Fibroblast of skin of left biceps (primary cell): ENCODE data around the gene POU3F1.
"Not testable (repeated sequence)": the region's sequence is repeated elsewhere in the genome, so short reads cannot be mapped to it uniquely, and the experiment has no call there.

ENCODE experiments used
- DNase-seq, 2 experiments: peaks; one replicate each; pipeline ENCODE4 v3.0.0-alpha.2; 2013; ENCODE audit warnings: low read depth in 2 of 2

The POU3F1 gene

DNA sequence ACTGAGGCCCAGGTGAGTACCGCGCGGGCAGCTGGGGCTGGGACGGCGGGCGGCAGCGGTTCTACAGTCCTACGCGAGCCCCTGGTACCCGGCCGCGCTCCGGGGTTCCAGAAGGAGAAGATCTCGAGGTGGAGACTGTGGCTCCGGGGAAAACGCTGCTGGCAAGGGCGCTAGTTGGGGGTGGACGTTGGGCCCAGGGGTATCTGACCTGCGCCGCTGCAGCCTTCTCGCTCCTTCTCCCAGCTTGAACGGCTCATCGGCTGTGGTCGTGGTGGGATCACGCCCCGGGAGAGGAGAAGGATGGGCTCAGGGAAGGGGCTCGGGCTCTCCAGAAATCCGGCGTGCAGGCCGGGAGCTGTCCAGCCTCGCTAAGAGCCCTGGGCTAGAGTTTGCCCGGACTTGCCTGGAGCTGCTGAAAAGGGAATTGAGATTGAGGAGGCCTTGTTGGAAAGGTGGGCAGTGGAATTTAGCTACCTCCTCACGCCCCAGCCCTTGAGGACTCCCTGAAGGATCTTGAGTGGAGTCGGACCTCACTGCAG, 1.1 kb upstream of the POU3F1 start:
- DNase-seq, result no peak

DNA sequence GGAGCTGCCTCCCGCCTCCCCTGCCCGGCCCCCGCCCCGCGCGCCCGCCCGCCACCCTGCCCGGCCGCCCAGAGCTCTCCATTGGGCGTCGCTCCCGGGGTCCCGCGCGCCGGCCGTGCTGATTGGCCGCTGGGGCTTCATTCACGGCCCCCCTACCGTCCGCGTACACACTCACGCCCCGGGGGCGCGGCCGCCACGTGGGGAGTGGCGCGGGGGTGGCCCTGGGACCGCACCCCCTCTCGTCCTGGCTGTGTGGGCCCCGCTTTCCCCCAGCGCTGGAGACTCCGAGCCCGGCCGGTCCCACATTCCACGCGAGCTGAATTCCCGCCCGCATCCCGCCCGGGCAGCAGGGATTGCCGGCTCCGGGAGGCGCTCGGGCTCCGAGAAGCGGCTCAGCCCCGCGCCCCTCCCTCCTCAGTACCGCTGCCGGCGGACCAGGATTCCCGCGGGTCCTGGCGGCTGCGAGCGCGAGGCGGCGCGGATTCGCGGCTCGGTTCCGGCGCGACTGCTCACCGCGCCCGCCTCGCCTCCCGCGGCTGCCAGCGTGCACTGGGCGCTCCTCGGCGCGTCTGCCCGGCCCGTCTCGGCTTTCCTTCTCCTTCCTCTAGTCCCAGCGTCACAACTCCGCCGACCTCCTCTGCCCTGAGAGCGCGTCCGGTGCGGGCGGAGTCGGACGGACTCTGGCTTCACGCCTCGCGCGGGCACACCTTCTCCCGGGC, 450 bp upstream of the POU3F1 start:
- DNase-seq, result peak; percentile 56

DNA sequence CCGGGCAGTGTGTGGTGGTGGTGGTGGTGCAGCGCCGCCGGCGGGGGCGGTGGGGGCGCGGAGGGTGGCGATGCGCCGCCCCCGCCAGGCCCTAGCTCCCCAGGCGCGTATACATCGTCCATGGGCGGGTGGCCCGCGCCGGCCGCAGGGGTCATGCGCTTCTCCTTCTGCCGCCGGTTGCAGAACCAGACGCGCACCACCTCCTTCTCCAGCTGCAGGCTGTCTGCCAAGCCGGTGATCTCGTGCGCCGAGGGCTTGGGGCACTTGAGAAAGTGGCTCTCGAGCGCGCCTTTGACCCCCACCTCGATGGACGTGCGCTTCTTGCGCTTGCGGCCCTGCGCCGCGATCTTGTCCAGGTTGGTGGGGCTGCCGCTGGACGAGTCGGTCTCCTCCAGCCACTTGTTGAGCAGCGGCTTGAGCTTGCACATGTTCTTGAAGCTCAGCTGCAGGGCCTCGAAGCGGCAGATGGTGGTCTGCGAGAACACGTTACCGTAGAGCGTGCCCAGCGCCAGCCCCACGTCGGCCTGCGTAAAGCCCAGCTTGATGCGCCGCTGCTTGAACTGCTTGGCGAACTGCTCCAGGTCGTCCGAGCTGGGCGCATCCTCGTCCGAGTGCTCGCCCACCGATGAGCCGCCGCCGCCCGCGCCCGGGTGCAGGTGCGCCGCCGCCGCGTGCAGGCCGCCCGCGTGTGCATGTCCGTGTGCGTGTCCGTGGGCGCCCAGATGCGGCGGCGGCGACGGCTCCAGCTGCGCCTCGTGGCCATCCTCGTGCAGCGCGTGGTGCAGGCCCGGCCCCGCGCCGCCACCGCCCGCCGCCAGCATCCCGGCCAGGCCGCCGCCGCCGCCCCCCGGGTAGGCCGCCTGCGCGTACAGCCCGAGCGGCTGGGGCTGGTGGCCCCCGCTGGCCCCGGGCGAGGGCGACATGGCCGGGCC, 926 bp downstream of the POU3F1 start:
- no peak for DNase-seq

DNA sequence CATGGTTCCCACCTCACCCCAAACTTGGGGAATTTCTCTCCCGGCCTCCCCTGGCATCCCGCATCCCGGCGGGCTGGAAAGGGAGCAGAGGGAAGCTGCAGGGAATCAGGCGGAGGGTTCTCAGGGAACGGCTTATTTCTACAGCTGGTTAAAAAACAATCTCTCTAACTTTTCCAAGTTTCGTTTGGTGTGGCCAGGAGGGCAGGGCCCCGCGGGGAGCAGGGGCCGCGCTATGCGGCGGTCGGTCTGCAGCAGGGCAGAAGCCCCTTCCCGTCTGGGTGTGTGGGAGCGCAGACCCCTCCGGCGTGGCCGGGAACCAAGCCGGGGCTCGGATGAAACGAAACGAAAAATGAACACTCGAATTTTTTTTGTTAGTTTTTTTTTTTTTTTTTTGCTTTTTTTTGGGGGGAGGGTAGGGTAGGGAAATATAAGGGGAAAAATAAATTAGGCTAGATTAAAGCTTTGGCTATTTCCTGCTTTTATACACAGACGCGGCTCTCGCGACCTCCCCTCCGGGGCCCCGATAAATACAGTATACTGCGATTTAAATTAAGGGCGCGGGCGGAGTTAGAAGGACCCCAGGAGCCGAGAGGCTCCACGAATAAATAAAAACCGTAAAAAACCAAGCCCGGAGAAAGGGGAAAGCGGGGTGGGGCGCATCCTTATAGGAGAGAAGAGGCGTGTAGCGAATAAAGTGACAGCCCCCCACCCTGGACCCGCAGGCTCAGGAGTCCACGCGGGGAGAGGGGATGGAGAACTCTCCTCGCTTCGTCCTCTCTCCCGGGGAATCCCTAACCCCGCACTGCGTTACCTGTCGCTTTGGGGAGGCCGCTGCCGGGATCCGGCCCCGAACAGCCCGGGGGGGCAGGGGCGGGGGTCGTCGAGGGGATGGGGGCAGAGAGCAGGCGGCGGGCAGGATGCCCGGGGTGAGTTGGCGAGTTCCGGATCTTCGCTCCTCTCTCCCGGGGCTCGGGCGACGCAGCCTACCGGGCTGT, 2.1 kb downstream of the POU3F1 start:
- DNase-seq, result no peak

DNA sequence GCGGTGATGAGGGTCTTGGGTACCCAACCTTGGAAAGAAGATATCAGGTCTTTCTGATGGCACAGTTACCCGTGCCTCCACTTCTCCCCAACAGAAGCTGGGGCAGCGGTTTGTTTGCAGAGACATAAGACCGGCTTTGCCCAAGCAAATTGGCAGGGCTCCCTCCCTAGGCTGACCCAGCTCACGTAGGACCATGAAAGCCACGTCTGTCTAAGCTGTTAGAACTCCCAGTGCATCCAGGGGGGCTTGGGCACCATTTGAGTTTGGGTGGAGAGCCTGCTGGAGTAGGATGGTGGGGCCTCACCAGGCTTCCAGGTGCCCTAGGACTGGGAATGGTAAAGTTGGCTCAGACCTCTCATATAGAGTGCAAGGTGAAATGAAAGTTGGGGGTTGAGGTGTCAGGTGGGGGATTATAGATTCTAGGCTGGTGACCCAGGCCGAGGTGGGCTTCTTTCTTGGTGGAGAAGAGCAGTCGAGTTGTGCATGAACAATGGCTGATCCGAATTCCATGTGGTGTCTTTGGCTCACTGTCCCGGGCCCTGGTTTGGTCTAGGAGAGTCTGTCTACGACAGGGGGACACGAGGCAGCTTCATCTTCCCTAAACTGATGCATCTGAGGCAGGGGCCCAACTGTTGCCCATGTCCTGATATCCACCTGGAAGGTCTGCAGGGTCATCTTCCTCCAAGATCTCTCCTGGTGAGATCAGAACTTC, 3.4 kb downstream of the POU3F1 start:
- no peak for DNase-seq

DNA sequence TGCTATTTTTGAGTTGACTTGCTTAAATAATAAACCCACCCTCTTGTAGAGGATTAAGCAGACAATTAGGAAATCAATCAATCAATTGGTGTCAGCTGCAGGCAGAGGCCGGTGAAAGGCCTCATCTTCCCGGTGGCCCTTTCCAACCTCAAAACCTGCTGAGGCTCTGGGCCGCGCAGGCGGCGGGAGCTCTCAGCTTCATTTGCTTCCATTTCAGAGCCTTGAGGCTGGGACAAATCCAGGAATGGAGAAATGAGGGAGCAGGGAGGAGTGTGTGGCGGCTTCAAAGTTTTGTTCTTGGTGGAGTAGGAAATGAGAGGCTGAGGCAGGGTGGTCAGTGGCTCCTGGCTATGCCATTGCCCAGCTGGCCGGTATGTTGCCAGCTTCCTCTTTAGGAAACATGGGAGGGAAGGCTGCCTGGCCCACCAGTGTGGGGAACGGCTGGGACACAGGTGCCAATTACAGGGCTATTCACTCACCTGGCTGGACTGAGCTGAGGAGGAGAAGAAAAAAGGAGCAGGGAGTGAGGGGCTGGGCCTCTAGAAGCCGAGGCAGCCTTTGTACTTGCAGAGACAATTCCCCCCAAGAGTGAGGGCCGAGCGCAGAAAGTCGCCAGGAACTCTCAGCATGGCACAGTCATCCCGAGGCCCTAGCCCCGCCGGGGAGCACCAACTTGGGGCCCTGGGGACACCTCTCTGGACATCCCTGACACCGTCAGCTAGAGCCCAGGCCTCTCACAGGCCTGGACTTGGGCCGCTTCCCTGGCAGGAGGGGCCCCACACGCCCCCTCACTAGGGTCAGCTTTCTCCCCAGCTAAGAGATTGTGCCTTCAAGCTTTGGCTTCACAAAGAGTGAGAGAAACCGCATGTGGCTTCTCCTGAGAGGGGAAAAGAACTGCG, 4.4 kb downstream of the POU3F1 start:
- no peak for DNase-seq

DNA sequence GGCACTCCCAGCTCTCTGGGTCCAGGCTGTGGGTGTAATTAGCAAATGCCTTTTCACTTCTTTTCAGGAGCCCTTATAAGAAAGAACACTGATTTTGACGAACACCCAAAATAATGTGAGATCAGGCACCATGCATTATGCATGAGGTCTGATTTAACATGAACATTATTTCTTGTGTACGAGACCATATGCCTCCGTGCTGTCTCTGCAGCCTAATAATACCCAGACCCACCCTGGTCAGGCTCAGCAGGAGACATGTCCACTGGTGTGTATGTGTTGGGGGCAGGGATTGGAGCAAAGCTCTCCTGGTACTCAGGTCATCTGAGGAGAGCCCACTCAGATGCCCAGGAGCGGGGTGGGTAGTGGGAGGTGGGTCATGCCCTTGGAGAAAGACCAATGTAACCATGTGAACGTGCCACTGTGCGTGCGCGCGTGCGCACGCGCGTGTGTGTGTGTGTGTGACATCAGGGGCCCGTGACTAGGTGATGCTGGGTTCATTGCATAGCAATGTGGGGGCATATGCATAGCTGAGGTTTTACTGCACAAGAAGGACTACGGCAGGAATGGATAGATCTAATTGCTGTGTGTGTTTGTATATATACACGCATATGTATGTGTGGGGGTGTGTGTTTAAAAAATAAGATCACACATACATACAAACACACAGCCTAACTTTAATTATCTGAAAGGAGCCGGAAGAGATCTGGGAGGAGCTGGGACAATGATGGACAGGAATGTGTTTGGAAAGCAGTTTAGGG, 7.1 kb downstream of the POU3F1 start:
- DNase-seq, result no peak

DNA sequence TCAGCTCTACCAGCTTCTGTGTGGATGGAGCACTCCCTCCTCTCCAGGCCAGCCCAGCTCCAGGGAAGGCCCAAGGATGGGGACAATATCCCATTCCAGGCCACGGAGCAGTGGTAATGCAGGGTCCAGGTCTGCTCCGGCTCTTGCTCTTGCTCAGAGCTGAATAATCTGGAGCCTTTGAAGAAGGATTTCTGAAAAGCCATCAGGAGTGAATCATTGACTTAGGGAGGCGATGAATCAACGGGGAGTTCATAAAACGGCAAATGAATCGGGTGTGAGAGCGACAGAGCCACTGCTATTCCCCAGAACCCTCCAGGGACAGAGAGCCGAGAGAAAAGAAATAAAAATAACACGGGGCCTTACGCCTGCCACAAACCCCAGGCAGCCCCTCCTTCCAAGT, 7.7 kb downstream of the POU3F1 start:
- DNase-seq, result no peak

DNA sequence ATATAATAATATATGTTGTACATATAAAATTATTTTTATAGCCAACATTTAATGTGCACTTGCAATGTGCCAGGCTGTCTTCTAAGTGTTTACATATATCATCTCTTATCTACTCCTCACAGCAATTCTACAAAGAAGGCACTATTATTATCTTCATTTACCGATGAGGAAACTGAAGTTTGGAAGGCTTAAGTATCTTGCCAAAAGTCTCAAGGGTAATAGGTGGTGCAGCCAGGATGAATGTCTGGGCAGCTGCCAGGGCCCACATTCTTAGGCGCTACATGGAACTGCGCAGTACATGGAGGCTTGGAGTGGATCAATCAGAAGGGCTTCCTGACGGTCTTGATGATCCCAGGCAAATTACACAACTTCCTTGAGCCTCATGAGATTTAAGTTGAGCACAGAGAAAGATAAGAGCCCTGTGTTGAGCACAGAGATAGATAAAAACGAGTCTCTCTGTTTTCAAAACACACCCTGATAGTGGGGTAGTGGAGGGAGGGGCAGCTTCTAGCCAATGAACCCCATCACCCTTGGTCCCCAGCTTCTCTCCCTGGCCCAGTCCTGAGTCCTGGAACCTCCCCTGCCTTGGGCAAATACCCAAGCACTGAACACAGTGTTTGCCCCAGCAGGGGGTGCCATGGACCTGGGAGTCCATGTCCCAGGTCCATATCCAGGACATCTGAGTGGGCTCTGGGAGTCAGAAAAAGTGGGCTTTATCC, 9.2 kb downstream of the POU3F1 start:
- no peak for DNase-seq

DNA sequence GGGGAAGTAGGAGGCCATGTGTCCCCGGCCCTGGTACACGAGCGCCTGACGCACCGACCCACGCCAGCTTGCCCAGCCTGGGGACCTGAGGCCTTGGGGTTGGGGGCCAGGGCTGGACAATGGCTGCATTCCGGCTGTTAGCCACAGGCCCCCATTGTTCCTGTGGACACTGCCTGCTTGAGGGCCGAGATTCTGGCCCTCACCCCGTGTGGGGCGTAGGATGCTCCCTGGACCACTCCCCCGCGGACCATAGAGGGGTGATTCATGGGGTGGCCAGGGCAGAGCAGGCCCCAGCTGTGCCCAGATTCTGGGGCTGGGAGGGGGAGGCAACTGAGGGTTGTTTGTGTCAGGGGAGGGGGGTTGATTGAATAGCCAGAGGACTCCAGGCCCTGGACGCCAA, 11.7 kb downstream of the POU3F1 start:
- no peak for DNase-seq

DNA sequence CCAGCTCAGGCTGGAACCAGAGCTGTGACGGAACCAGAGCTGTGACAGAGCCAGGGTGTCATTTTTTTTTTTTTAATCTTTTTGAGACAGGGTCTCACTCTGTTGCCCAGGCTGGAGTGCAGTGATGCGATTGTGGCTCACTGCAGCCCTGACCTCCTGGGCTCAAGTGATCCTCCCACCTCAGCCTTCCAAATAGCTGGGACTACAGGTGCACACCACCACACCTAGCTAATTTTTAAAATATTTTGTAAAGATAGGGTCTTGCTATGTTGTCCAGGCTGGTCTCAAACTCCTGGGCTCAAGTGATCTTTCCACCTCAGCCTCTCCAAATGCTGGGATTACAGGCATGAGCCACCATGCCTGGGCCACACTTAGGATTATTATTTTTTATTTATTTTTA, 13.6 kb downstream of the POU3F1 start:
- DNase-seq, result not testable (repeated sequence)

DNA sequence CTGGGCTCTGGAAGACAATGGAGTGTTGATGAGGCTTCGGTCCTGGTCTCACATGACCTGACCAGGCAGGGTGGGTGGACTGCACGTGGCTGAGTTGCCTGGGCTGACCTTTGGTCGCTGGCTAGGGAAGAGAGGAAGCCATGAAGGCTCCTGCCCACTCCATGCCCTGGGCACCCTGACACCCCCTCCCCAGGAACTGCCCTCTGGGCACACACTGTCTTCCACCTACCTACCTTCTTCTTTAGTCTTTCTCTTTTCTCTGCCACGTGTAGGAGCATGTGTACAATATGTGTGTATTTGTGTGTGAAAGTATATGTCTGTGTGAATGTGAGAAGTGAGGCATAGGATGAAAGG, 15.1 kb downstream of the POU3F1 start:
- no peak for DNase-seq

DNA sequence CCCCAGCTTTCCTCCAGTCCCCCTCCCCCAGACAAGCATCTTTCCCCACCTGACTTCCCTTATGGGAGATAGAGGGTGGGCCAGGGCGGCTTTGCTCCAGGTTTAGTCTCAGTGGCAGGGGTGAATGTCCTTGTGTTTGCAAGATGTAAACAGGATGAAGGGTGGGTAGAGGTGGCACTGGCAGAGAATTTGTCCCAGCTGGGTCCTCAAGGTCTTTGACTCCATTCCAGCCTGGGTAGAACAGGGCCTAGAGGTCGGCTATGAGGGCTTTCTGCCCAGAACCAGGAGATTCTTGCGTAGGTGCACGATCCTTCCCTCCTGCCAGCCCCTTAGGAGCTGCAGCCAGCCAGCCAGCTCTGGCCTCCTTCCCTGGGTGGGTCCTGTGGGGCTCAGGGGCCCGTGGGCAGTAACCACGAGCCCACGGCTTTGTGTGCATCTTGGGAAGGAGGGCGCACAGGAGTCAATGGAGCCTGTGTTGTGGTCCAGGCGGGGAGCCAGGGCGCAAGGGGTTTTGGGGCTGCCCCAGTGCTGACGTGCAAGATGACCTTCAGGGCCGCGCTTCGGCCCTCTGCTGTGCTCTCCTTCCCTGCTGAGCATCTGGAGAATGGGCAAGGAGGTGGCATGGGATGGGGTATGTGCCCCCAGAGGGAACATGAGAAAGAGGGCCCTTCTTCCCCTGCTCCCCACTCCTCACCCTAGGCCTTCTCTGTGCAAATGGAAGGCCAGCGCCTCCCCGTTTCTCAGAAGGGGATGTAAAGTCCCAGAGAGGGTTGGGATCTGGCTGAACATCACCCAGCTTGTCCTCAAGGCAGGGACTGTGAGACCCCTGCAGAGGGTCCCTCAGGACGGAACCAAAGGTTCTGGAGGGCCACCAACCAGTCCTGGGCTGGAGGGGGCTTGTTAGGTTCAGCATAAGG, 15.7 kb downstream of the POU3F1 start:
- no peak for DNase-seq

DNA sequence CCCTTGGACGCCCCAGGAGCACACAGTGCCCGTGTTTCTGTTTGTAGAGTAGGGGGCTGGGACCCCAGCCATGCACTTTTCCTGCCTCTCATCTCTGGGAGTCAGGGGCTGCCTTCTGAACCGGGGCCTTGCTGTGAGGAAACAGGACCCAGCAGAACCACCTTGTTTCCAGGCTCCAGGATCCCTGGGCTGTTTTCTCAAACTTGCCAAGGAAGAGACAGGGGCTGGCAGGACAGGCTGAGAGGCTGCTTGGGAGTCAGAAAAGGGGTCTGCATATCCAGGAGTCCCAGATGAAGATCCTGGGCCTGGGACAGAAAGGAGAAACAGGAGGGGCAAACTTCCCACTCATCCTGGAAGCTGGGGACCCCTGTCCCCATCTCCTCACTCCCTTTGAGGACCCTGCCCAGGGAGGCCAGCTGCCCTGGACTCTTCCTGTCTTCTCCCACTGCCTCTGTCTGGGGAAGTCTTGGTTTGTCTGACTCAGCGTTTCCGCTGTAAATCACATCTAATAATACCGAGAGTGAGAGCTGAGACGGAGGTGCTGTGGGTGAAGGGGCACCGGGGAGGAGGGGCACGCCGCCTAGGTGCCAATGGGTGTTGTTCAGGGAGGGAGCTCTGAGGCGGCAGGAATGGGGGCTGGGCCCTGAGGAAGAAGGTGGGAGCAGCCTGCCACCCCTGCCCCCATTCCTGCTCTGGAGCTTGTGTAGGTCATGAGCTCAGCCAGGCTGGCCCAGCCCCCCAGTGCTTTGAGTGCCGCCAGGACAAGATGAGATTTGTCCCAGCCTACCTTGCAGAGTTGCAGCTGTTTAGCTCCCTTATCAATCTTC, 16.7 kb downstream of the POU3F1 start:
- DNase-seq, result no peak

DNA sequence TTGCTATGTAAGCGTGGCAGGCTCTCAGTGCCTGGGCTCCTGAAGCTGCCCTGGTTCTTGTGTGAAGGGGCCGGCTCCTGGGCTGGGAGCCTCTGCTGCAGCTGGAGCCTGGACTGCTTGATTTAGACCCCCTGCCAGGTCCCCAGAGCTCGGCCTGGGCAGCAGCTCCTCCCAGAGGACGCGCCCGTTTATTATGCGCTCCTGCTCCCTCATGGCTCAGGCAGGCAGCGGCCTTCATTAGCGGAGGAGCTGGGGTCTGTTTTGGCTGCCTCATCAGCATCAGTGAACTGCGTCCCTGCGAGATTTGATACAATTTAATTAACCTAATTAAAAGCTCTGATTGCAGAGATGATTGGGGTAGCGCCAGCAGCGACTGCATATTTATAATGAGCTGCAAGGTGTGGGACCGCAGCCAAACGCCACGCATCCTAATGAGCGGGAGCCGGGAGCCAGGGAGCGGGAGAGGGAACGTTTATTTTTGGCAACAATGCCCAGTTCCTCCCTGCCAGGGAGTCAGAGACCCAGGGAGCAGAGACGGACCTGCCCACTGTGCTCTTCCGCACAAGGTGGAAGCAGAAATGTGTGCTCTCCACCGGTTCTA, 17.4 kb downstream of the POU3F1 start:
- DNase-seq, result no peak

DNA sequence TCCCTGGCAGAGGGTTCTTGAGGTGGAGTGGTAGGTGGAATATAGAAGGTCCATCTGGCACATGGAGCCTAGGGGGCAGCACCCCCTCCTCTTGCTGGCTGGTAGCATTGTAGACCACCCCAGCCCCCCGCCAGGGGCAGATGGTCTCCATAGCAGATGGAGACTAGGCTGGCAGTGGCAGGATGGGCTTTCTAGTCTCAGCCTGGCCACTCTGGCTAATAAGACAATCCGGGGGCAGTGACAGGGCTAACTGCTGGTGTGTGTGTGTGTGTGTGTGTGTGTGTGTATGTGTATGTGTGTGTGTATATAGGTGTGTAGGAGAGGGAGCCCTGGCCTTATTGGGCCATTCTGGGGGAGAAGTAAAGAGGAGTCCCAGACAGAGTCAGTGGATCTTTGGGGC, 17.9 kb downstream of the POU3F1 start:
- DNase-seq, result no peak
